ENCODE data around the gene TOM1L2. TPM values are rescaled to one million over a fixed set of nuclear protein-coding genes. Genes with fewer than 3 reads are reported as not detected.

TOM1L2 gene
- total RNA-seq, 1 donor: 34.1 TPM

GRCh38 chr17:17911001-17911613, 61.1 kb downstream of the TOM1L2 start:
- H3K4me3 ChIP-seq (ENCODE audit: low read depth, low read length): no peak overlapping the region
- TF ChIP-seq CTCF (IDR thresholded peaks at IDR 0.05; ENCODE audit: insufficient read depth, low read depth, low read length): no peak
- no peak for DNase-seq (ENCODE audit: low read depth)

GRCh38 chr17:17910060-17910459, 62.1 kb downstream of the TOM1L2 start:
- DNase-seq (ENCODE audit: low read depth): no peak
- no peak overlapping the region for H3K4me3 ChIP-seq (ENCODE audit: low read depth, low read length)
- TF ChIP-seq CTCF (IDR thresholded peaks at IDR 0.05; ENCODE audit: insufficient read depth, low read depth, low read length): no peak

- no peak for TF ChIP-seq CTCF (IDR thresholded peaks at IDR 0.05; ENCODE audit: insufficient read depth, low read depth, low read length)
- no peak for DNase-seq (ENCODE audit: low read depth)
These were observed 63.1 kb downstream of the TOM1L2 start for GRCh38 chr17:17909078-17909477.

GRCh38 chr17:17907469-17907868, 64.7 kb downstream of the TOM1L2 start:
- no peak for TF ChIP-seq CTCF (IDR thresholded peaks at IDR 0.05; ENCODE audit: insufficient read depth, low read depth, low read length)
- H3K4me3 ChIP-seq (ENCODE audit: low read depth, low read length): no peak overlapping the region
- DNase-seq (ENCODE audit: low read depth): no peak

More at GRCh38 chr17:17909078-17909477, 63.1 kb downstream of the TOM1L2 start:
- no peak overlapping the region for H3K4me3 ChIP-seq (ENCODE audit: low read depth, low read length)

- no peak for TF ChIP-seq CTCF (IDR thresholded peaks at IDR 0.05; ENCODE audit: insufficient read depth, low read depth, low read length)
- H3K4me3 ChIP-seq (ENCODE audit: low read depth, low read length): no peak overlapping the region
- DNase-seq (ENCODE audit: low read depth): no peak
These were observed 65.6 kb downstream of the TOM1L2 start for GRCh38 chr17:17906418-17907215.

GRCh38 chr17:17905036-17905320, 67.2 kb downstream of the TOM1L2 start:
- no peak for TF ChIP-seq CTCF (IDR thresholded peaks at IDR 0.05; ENCODE audit: insufficient read depth, low read depth, low read length)
- DNase-seq (ENCODE audit: low read depth): no peak
- H3K4me3 ChIP-seq (ENCODE audit: low read depth, low read length): no peak overlapping the region
